Measurements from ENCODE around the gene NMS.

- no peak for TF ChIP-seq ZNF8 (CRISPR knock-in tag; IDR thresholded peaks at IDR 0.05)
- no peak for TF ChIP-seq ARNTL (CRISPR knock-in tag; IDR thresholded peaks at IDR 0.05; ENCODE audit: borderline replicate concordance, low read depth)
- no peak for TF ChIP-seq SNAI2 (CRISPR knock-in tag; IDR thresholded peaks at IDR 0.05)
- no peak for TF ChIP-seq ESRRG (CRISPR knock-in tag; IDR thresholded peaks at IDR 0.05)
- no peak for TF ChIP-seq ZFP30 (CRISPR knock-in tag; IDR thresholded peaks at IDR 0.05)
- no peak for TF ChIP-seq ZNF565 (CRISPR knock-in tag; conservative IDR thresholded peaks at IDR 0.05; ENCODE audit: low read depth)
- TF ChIP-seq PATZ1 (CRISPR knock-in tag; IDR thresholded peaks at IDR 0.05; ENCODE audit: borderline replicate concordance): no peak
These were observed 19.2 kb upstream of the NMS start for GRCh38 chr2:100451092-100451491.

Data from SK-N-SH treated with all-trans-retinoic acid at 6 μM for 48 hours (cell line).